Panc1 (cell line): ENCODE results near the gene DLG2. TPM values are rescaled to one million over a fixed set of nuclear protein-coding genes. Genes with fewer than 3 reads are reported as not detected.

Source experiments
- ATAC-seq: fragments of 200-7000 bp; cut with Tn5 transposase; 2 replicates; pipeline ENCODE4 v1.9.1; 2020; ENCODE audit warnings: mild to moderate bottlenecking, moderate library complexity
- BruUV-seq: library from RNA; stranded (reverse); fragments of 400-500 nt; replicated peaks from 2 replicates; lab custom pipeline; 2021; lab: Mats Ljungman, UMichigan
- CTCF ChIA-PET: fragments of 300-600 bp; sonication (Branson Sonifier 250); formaldehyde crosslinking; loops from one replicate; lab custom pipeline; 2022; ENCODE audit warnings: antibody characterized with exemption; lab: Charles Lee
- POLR2A ChIA-PET: fragments of 300-600 bp; sonication (Branson Sonifier 250); formaldehyde crosslinking; loops from one replicate; lab custom pipeline; 2022; ENCODE audit warnings: antibody characterized with exemption; lab: Charles Lee
- DNase-seq: peaks from one replicate; pipeline ENCODE4 v3.0.0-alpha.2; 2010; ENCODE audit warnings: low read depth, low spot score
- H3K27ac ChIP-seq: 2 replicates; pipeline ENCODE4 v1.5.1; 2011; ENCODE audit warnings: mild to moderate bottlenecking, low read length, inconsistent platforms
- H3K27me3 ChIP-seq: fragments of 200-500 bp; sonication (Bioruptor generic); 2 replicates; pipeline ENCODE4 v1.6.0; 2014; ENCODE audit warnings: low read length, inconsistent platforms; ENCODE audit not compliant: control insufficient read depth, insufficient read depth
- H3K36me3 ChIP-seq: fragments of 200-500 bp; sonication (Bioruptor generic); 2 replicates; pipeline ENCODE4 v1.5.1; 2014; ENCODE audit warnings: inconsistent platforms, mild to moderate bottlenecking, low read length, moderate library complexity; ENCODE audit not compliant: control insufficient read depth, insufficient read depth
- H3K4me1 ChIP-seq: 2 replicates; pipeline ENCODE4 v1.5.1; 2011; ENCODE audit warnings: inconsistent platforms, mild to moderate bottlenecking, low read length, moderate library complexity; ENCODE audit not compliant: control insufficient read depth, insufficient read depth
- H3K4me3 ChIP-seq, 2 experiments: 2 replicates each; pipeline ENCODE4 v1.5.1; 2011 to 2012; ENCODE audit warnings: low read depth in 2 of 2, low read length in 2 of 2, mild to moderate bottlenecking in 2 of 2, inconsistent platforms in 1 of 2, moderate library complexity in 1 of 2
- H3K9me3 ChIP-seq: fragments of 200-500 bp; sonication (Bioruptor generic); 2 replicates; pipeline ENCODE4 v1.5.1; 2014; ENCODE audit warnings: low read depth, mild to moderate bottlenecking, inconsistent platforms, low read length, moderate library complexity; ENCODE audit not compliant: control insufficient read depth, insufficient read depth
- CTCF ChIP-seq: fragments of 450-650 bp; IDR thresholded peaks from 2 replicates; pipeline ENCODE4 v1.5.1; 2017; ENCODE audit warnings: mild to moderate bottlenecking
- POLR2AphosphoS5 ChIP-seq: IDR thresholded peaks from 2 replicates; pipeline ENCODE4 v1.6.1; 2012; ENCODE audit warnings: mild to moderate bottlenecking, low read depth, low read length, moderate library complexity
- REST ChIP-seq, 2 experiments: IDR thresholded peaks; 2 replicates each; pipeline ENCODE4 v1.6.1; 2011 to 2012; ENCODE audit warnings: low read depth in 2 of 2, control low read depth in 1 of 2, low read length in 1 of 2, mild to moderate bottlenecking in 1 of 2, moderate library complexity in 1 of 2; ENCODE audit not compliant: insufficient read depth in 1 of 2
- SIN3A ChIP-seq: IDR thresholded peaks from 2 replicates; pipeline ENCODE4 v1.6.1; 2012; ENCODE audit warnings: low read depth, mild to moderate bottlenecking, low read length, moderate library complexity, borderline replicate concordance; ENCODE audit not compliant: insufficient read depth
- TCF7L2 ChIP-seq: IDR thresholded peaks from 2 replicates; pipeline ENCODE4 v1.6.1; 2011; ENCODE audit warnings: mild to moderate bottlenecking, low read depth, low read length, inconsistent platforms
- in situ Hi-C: cut with HindIII; loops from 2 replicates; pipeline ENCODE4 v1.10.0; 2016; ENCODE audit warnings: low sequenced_read_pairs, low pct_unique_long_range_greater_than_20kb
- intact Hi-C: fragments of 100-400 bp; cut with micrococcal nuclease; formaldehyde crosslinking; loops from one replicate; pipeline ENCODE4 v1.10.0; 2022; ENCODE audit not compliant: unreplicated experiment
- total RNA-seq: library from RNA; stranded (reverse); gene quantifications from one replicate; pipeline ENCODE4 v1.2.1, GENCODE V29; 2021; ENCODE audit not compliant: unreplicated experiment

The DLG2 gene
- total RNA-seq, 1 experiment from 2014 or later, result 4.2 TPM

- no peaks in the 10 kb centered on the region for H3K27me3 ChIP-seq
- DNase-seq (no peak), ATAC-seq (no peak)
- H3K4me1 ChIP-seq, result no peaks in the 10 kb centered on the region
- CTCF ChIA-PET, result no interaction called here
- H3K27ac ChIP-seq, result no peak overlapping the region
- no peaks in the 10 kb centered on the region for H3K9me3 ChIP-seq
- intact Hi-C loops (no loop called here), in situ Hi-C loops (no loop called here)
- H3K4me3 ChIP-seq, result no peak overlapping the region
- POLR2A ChIA-PET, result no interaction called here
- no TSS peak for BruUV-seq
- H3K36me3 ChIP-seq, result no peaks in the 10 kb centered on the region
- no peak for TF ChIP-seq REST (IDR thresholded peaks at IDR 0.05; ENCODE audit: insufficient read depth in 1 of 2, low read depth in 2 of 2, low read length in 1 of 2)
- TF ChIP-seq POLR2AphosphoS5, result no peak
- TF ChIP-seq SIN3A, result no peak
- no peak for TF ChIP-seq TCF7L2
These were observed 761.2 kb downstream of the DLG2 start for GRCh38 chr11:84865791-84866535.

GRCh38 chr11:84865257-84865656 lies 761.9 kb downstream of the DLG2 start:
- H3K27ac ChIP-seq, result no peak overlapping the region
- no peak for TF ChIP-seq REST (IDR thresholded peaks at IDR 0.05; ENCODE audit: insufficient read depth in 1 of 2, low read depth in 2 of 2, low read length in 1 of 2)
- no peak for TF ChIP-seq SIN3A
- TF ChIP-seq POLR2AphosphoS5, result no peak
- no peak for TF ChIP-seq TCF7L2
- no peak for TF ChIP-seq CTCF
- POLR2A ChIA-PET, result no interaction called here
- ATAC-seq, result no peak
- no peaks in the 10 kb centered on the region for H3K9me3 ChIP-seq
- intact Hi-C loops (no loop called here), in situ Hi-C loops (no loop called here)
- BruUV-seq, result no TSS peak
- no peaks in the 10 kb centered on the region for H3K36me3 ChIP-seq
- CTCF ChIA-PET, result no interaction called here
- no peak overlapping the region for H3K4me3 ChIP-seq
- H3K4me1 ChIP-seq, result no peaks in the 10 kb centered on the region
- DNase-seq, result no peak
- no peaks in the 10 kb centered on the region for H3K27me3 ChIP-seq
